Liver (tissue), 9 donors: Measurements from ENCODE around the gene CCDC68. TPM values are rescaled to one million over a fixed set of nuclear protein-coding genes. Genes with fewer than 3 reads are reported as not detected.

Experiments used
- DNase-seq: peaks from one replicate; pipeline ENCODE4 v3.0.0-alpha.2; 2017; ENCODE audit warnings: low spot score
- H3K27ac ChIP-seq, 2 donors: one replicate each; pipeline ENCODE4 v1.7.0; 2013; ENCODE audit warnings: inconsistent platforms in 2 of 2, low read length in 2 of 2, control low read depth in 1 of 2, low read depth in 1 of 2, mild to moderate bottlenecking in 1 of 2
- H3K27me3 ChIP-seq, 4 donors: one replicate each; pipeline versions ENCODE4 v1.6.1 to v1.7.0; 2013; ENCODE audit warnings: low read length in 3 of 4, inconsistent platforms in 1 of 4, mild to moderate bottlenecking in 1 of 4, moderate library complexity in 1 of 4; ENCODE audit not compliant: control insufficient read depth in 4 of 4, insufficient read depth in 4 of 4
- H3K36me3 ChIP-seq, 4 donors: one replicate each; pipeline versions ENCODE4 v1.6.1 to v1.7.0; 2013; ENCODE audit warnings: low read length in 3 of 4, mild to moderate bottlenecking in 3 of 4, low read depth in 1 of 4, moderate library complexity in 1 of 4; ENCODE audit not compliant: control insufficient read depth in 4 of 4, insufficient read depth in 3 of 4
- H3K4me1 ChIP-seq, 4 donors: one replicate each; pipeline versions ENCODE4 v1.6.1 to v1.7.0; 2013; ENCODE audit warnings: low read length in 3 of 4, mild to moderate bottlenecking in 3 of 4, moderate library complexity in 1 of 4; ENCODE audit not compliant: control insufficient read depth in 4 of 4, insufficient read depth in 4 of 4
- H3K4me3 ChIP-seq, 3 donors: one replicate each; pipeline versions ENCODE4 v1.6.1 to v1.7.0; 2013; ENCODE audit warnings: low read length in 3 of 3, control low read depth in 1 of 3, low read depth in 1 of 3, mild to moderate bottlenecking in 1 of 3
- H3K9ac ChIP-seq, 2 donors: one replicate each; pipeline ENCODE4 v1.7.0; 2013; ENCODE audit warnings: low read length in 2 of 2, mild to moderate bottlenecking in 2 of 2, moderate library complexity in 2 of 2, control low read depth in 1 of 2, low read depth in 1 of 2
- H3K9me3 ChIP-seq, 4 donors: one replicate each; pipeline versions ENCODE4 v1.6.1 to v1.7.0; 2013; ENCODE audit warnings: low read length in 3 of 4; ENCODE audit not compliant: control insufficient read depth in 4 of 4
- ATF3 ChIP-seq: IDR thresholded peaks from 2 replicates; pipeline ENCODE4 v1.6.1; 2016; ENCODE audit warnings: antibody characterized with exemption
- CTCF ChIP-seq: fragments of 150-350 bp; IDR thresholded peaks from 2 replicates; pipeline ENCODE4 v1.5.1; 2017; ENCODE audit warnings: improper control_type of control experiment, low read depth, low read length; ENCODE audit not compliant: missing input control
- EGR1 ChIP-seq, 2 donors: IDR thresholded peaks; 2 replicates each; pipeline ENCODE4 v1.6.1; 2016 to 2018; ENCODE audit warnings: antibody characterized with exemption in 2 of 2, low read depth in 2 of 2
- FOXA2 ChIP-seq: IDR thresholded peaks from 2 replicates; pipeline ENCODE4 v1.6.1; 2016; ENCODE audit warnings: antibody characterized with exemption
- GABPA ChIP-seq, 2 donors: IDR thresholded peaks in 1 of 2; conservative IDR thresholded peaks in 1 of 2; 2 replicates each; pipeline ENCODE4 v1.6.1; 2016; ENCODE audit warnings: antibody characterized with exemption in 2 of 2, mild to moderate bottlenecking in 1 of 2, moderate library complexity in 1 of 2
- HNF4A ChIP-seq, 2 donors: conservative IDR thresholded peaks; 2 replicates each; pipeline ENCODE4 v1.6.1; 2016; ENCODE audit warnings: antibody characterized with exemption in 2 of 2, mild to moderate bottlenecking in 2 of 2
- HNF4G ChIP-seq: IDR thresholded peaks from 2 replicates; pipeline ENCODE4 v1.6.1; 2016; ENCODE audit warnings: antibody characterized with exemption
- JUND ChIP-seq, 2 donors: IDR thresholded peaks; 2 replicates each; pipeline ENCODE4 v1.6.1; 2016; ENCODE audit warnings: antibody characterized with exemption in 2 of 2
- MAX ChIP-seq: IDR thresholded peaks from 2 replicates; pipeline ENCODE4 v1.6.1; 2016; ENCODE audit warnings: antibody characterized with exemption
- NR2F2 ChIP-seq: IDR thresholded peaks from 2 replicates; pipeline ENCODE4 v1.6.1; 2016; ENCODE audit warnings: antibody characterized with exemption
- RAD21 ChIP-seq, 2 donors: IDR thresholded peaks; 2 replicates each; pipeline ENCODE4 v1.6.1; 2016; ENCODE audit warnings: antibody characterized with exemption in 2 of 2, mild to moderate bottlenecking in 2 of 2
- REST ChIP-seq: IDR thresholded peaks from 2 replicates; pipeline ENCODE4 v1.6.1; 2016; ENCODE audit warnings: antibody characterized with exemption, mild to moderate bottlenecking
- RXRA ChIP-seq, 2 donors: IDR thresholded peaks; 2 replicates each; pipeline ENCODE4 v1.6.1; 2017 to 2018; ENCODE audit warnings: antibody characterized with exemption in 2 of 2, mild to moderate bottlenecking in 1 of 2
- SP1 ChIP-seq: IDR thresholded peaks from 2 replicates; pipeline ENCODE4 v1.6.1; 2018; ENCODE audit warnings: antibody characterized with exemption, mild to moderate bottlenecking
- TAF1 ChIP-seq: conservative IDR thresholded peaks from 2 replicates; pipeline ENCODE4 v1.6.1; 2016; ENCODE audit warnings: antibody characterized with exemption, mild to moderate bottlenecking
- ZBTB33 ChIP-seq: IDR thresholded peaks from 2 replicates; pipeline ENCODE4 v1.6.1; 2016; ENCODE audit warnings: antibody characterized with exemption
- WGBS: extraction: QIAGEN DNeasy Blood & Tissue Kit; methylation state at CpG from one replicate; pipeline ENCODE4 v1.1.7; 2013; 5-methylcytosine and 5-hydroxymethylcytosine counted together
- polyA plus RNA-seq, 2 donors: library from polyadenylated mRNA; stranded (reverse) in 1 of 2; unstranded in 1 of 2; fragments of 200-250 nt in 1 of 2; fragments of >200 nt in 1 of 2; fragmentation: Nextera tagmentation in 1 of 2; extraction: Ambion mirVana in 1 of 2; gene quantifications; one replicate each; pipeline versions ENCODE4 v1.2.1 to v1.2.3, GENCODE V29; 2013 to 2015
- total RNA-seq, 2 donors: library from RNA; depleted of rRNA; stranded (reverse); fragments of >200 nt; gene quantifications; one replicate each; pipeline ENCODE4 v1.2.3, GENCODE V29; 2014
- donor health status: healthy.
- donor health status: healthy.
- donor health status: healthy.
- donor health status: healthy.
- donor health status: healthy.

CCDC68 gene
- total and polyA plus RNA-seq, 4 donors, result 2.6 to 17.5 (median 11.2) TPM

- Histone ChIP-seq H3K4me1 (peaks cover 0 to 9% (median 6%) of the 10 kb centered on the region in 4 donors), H3K9me3 (no peaks in the 10 kb centered on the region), H3K36me3 (no peaks in the 10 kb centered on the region), H3K27me3 (no peaks in the 10 kb centered on the region), H3K27ac (no peak overlapping the region), H3K4me3 (no peak overlapping the region), H3K9ac (no peak overlapping the region)
- TF ChIP-seq NR2F2 (peak; percentile 72), ATF3 (no peak)
- 39% methylated on average over 2 of the region's 2 CpGs for WGBS
- no peak for DNase-seq
Observed at GRCh38 chr18:54961016-54961423, 1.8 kb upstream of the CCDC68 start.

- DNase-seq, result no peak
Observed at GRCh38 chr18:54960197-54960596, 936 bp upstream of the CCDC68 start.

GRCh38 chr18:54957996-54958395 is 1.3 kb downstream of the CCDC68 start:
- H3K4me1 ChIP-seq, result peaks cover 0 to 9% (median 6%) of the 10 kb centered on the region in 4 donors
- peak overlapping the region in 1 of 2 donors; percentile 80 for H3K9ac ChIP-seq
- H3K27me3 ChIP-seq, result no peaks in the 10 kb centered on the region
- H3K4me3 ChIP-seq, result peak overlapping the region in 2 of 3 donors; percentile 85
- DNase-seq, result no peak
- 31% methylated on average over 5 of the region's 5 CpGs for WGBS
- H3K27ac ChIP-seq, result peak overlapping the region in 1 of 2 donors; percentile 32
- H3K36me3 ChIP-seq, result no peaks in the 10 kb centered on the region
- H3K9me3 ChIP-seq, result no peaks in the 10 kb centered on the region
- TF ChIP-seq HNF4A (conservative IDR thresholded peaks at IDR 0.05) (no peak), GABPA (IDR thresholded peaks at IDR 0.05 in 1 of 2, conservative IDR thresholded peaks at IDR 0.05 in 1 of 2) (no peak), JUND (IDR thresholded peaks at IDR 0.05) (no peak), HNF4G (no peak), EGR1 (IDR thresholded peaks at IDR 0.05; ENCODE audit: low read depth in 2 of 2) (no peak), SP1 (no peak), NR2F2 (no peak), TAF1 (no peak), ZBTB33 (no peak), FOXA2 (no peak), RAD21 (IDR thresholded peaks at IDR 0.05) (no peak), ATF3 (no peak), CTCF (no peak), RXRA (IDR thresholded peaks at IDR 0.05) (no peak)

More at GRCh38 chr18:54960197-54960596, 936 bp upstream of the CCDC68 start:
- Histone ChIP-seq H3K27ac (no peak overlapping the region), H3K9me3 (no peaks in the 10 kb centered on the region), H3K27me3 (no peaks in the 10 kb centered on the region), H3K36me3 (no peaks in the 10 kb centered on the region), H3K4me3 (no peak overlapping the region), H3K9ac (no peak overlapping the region), H3K4me1 (peaks cover 0 to 9% (median 6%) of the 10 kb centered on the region in 4 donors)
- TF ChIP-seq REST, result no peak
- TF ChIP-seq RAD21 (IDR thresholded peaks at IDR 0.05), result no peak
- no peak for TF ChIP-seq MAX
- no peak for TF ChIP-seq HNF4G
- 68% methylated on average over 3 of the region's 3 CpGs for WGBS
